ENCODE results near the gene SUB1.
"Not testable (repeated sequence)": the region's sequence is repeated elsewhere in the genome, so short reads cannot be mapped to it uniquely, and the experiment has no call there.

SUB1 gene

GRCh38 chr5:32559921-32560320 lies 25.4 kb upstream of the SUB1 start:
- no peak for TF ChIP-seq EZH2 (IDR thresholded peaks at IDR 0.05)
- TF ChIP-seq POLR2AphosphoS5 (IDR thresholded peaks at IDR 0.05; ENCODE audit: borderline replicate concordance, low read depth, low read length): no peak
- TF ChIP-seq FOXP2 (optimal IDR thresholded peaks at IDR 0.05; ENCODE audit: control extremely low read depth, extremely low read length, insufficient read depth): no peak
- no peaks in the 10 kb centered on the region for H3K9me3 ChIP-seq (ENCODE audit: low read depth, low read length)
- no peaks in the 10 kb centered on the region for H3K36me3 ChIP-seq (ENCODE audit: insufficient read depth, low read length)
- H3K4me3 ChIP-seq: no peak overlapping the region
- no peak for DNase-seq (ENCODE audit: low read depth, low spot score)
- no peak overlapping the region for H3K9ac ChIP-seq (ENCODE audit: insufficient read length)
- no peak overlapping the region for H3K27ac ChIP-seq

GRCh38 chr5:32562056-32562455 lies 23.3 kb upstream of the SUB1 start:
- Histone ChIP-seq H3K9ac (ENCODE audit: insufficient read length) (no peak overlapping the region), H3K9me3 (ENCODE audit: low read depth, low read length) (no peaks in the 10 kb centered on the region), H3K4me3 (no peak overlapping the region), H3K36me3 (ENCODE audit: insufficient read depth, low read length) (no peaks in the 10 kb centered on the region), H3K27ac (no peak overlapping the region)
- no peak for TF ChIP-seq FOXP2 (optimal IDR thresholded peaks at IDR 0.05; ENCODE audit: control extremely low read depth, extremely low read length, insufficient read depth)
- no peak for TF ChIP-seq POLR2AphosphoS5 (IDR thresholded peaks at IDR 0.05; ENCODE audit: borderline replicate concordance, low read depth, low read length)
- no peak for TF ChIP-seq EZH2 (IDR thresholded peaks at IDR 0.05)
- DNase-seq (ENCODE audit: low read depth, low spot score): no peak

GRCh38 chr5:32562843-32563242 lies 22.5 kb upstream of the SUB1 start:
- TF ChIP-seq EZH2 (IDR thresholded peaks at IDR 0.05): no peak
- no peak for TF ChIP-seq POLR2AphosphoS5 (IDR thresholded peaks at IDR 0.05; ENCODE audit: borderline replicate concordance, low read depth, low read length)
- TF ChIP-seq FOXP2 (optimal IDR thresholded peaks at IDR 0.05; ENCODE audit: control extremely low read depth, extremely low read length, insufficient read depth): no peak
- DNase-seq (ENCODE audit: low read depth, low spot score): no peak
- Histone ChIP-seq H3K27ac (no peak overlapping the region), H3K9me3 (ENCODE audit: low read depth, low read length) (no peaks in the 10 kb centered on the region), H3K36me3 (ENCODE audit: insufficient read depth, low read length) (no peaks in the 10 kb centered on the region), H3K4me3 (no peak overlapping the region), H3K9ac (ENCODE audit: insufficient read length) (no peak overlapping the region)

- no peak overlapping the region for H3K27ac ChIP-seq
- no peak overlapping the region for H3K4me3 ChIP-seq
- H3K36me3 ChIP-seq (ENCODE audit: insufficient read depth, low read length): no peaks in the 10 kb centered on the region
- no peak overlapping the region for H3K9ac ChIP-seq (ENCODE audit: insufficient read length)
- H3K9me3 ChIP-seq (ENCODE audit: low read depth, low read length): no peaks in the 10 kb centered on the region
- TF ChIP-seq FOXP2 (optimal IDR thresholded peaks at IDR 0.05; ENCODE audit: control extremely low read depth, extremely low read length, insufficient read depth) (no peak), EZH2 (IDR thresholded peaks at IDR 0.05) (no peak), POLR2AphosphoS5 (IDR thresholded peaks at IDR 0.05; ENCODE audit: borderline replicate concordance, low read depth, low read length) (no peak)
- DNase-seq (ENCODE audit: low read depth, low spot score): no peak
These were observed 21.7 kb upstream of the SUB1 start for GRCh38 chr5:32563614-32564013.

GRCh38 chr5:32565145-32565544 lies 20.2 kb upstream of the SUB1 start:
- H3K4me3 ChIP-seq: no peak overlapping the region
- DNase-seq (ENCODE audit: low read depth, low spot score): no peak
- TF ChIP-seq EZH2 (IDR thresholded peaks at IDR 0.05): no peak
- TF ChIP-seq FOXP2 (optimal IDR thresholded peaks at IDR 0.05; ENCODE audit: control extremely low read depth, extremely low read length, insufficient read depth): no peak
- no peak for TF ChIP-seq POLR2AphosphoS5 (IDR thresholded peaks at IDR 0.05; ENCODE audit: borderline replicate concordance, low read depth, low read length)
- H3K27ac ChIP-seq: no peak overlapping the region
- no peaks in the 10 kb centered on the region for H3K36me3 ChIP-seq (ENCODE audit: insufficient read depth, low read length)
- no peaks in the 10 kb centered on the region for H3K9me3 ChIP-seq (ENCODE audit: low read depth, low read length)
- H3K9ac ChIP-seq (ENCODE audit: insufficient read length): no peak overlapping the region

- no peak overlapping the region for H3K27ac ChIP-seq
- H3K4me3 ChIP-seq: no peak overlapping the region
- H3K9ac ChIP-seq (ENCODE audit: insufficient read length): no peak overlapping the region
- no peaks in the 10 kb centered on the region for H3K9me3 ChIP-seq (ENCODE audit: low read depth, low read length)
- H3K36me3 ChIP-seq (ENCODE audit: insufficient read depth, low read length): no peaks in the 10 kb centered on the region
- TF ChIP-seq POLR2AphosphoS5 (IDR thresholded peaks at IDR 0.05; ENCODE audit: borderline replicate concordance, low read depth, low read length) (no peak), EZH2 (IDR thresholded peaks at IDR 0.05) (no peak), FOXP2 (optimal IDR thresholded peaks at IDR 0.05; ENCODE audit: control extremely low read depth, extremely low read length, insufficient read depth) (no peak)
- DNase-seq (ENCODE audit: low read depth, low spot score): no peak
These were observed 18.8 kb upstream of the SUB1 start for GRCh38 chr5:32566319-32567111.

- H3K9ac ChIP-seq (ENCODE audit: insufficient read length): no peak overlapping the region
- H3K4me3 ChIP-seq: no peak overlapping the region
- H3K9me3 ChIP-seq (ENCODE audit: low read depth, low read length): no peaks in the 10 kb centered on the region
- TF ChIP-seq EZH2 (IDR thresholded peaks at IDR 0.05) (no peak), FOXP2 (optimal IDR thresholded peaks at IDR 0.05; ENCODE audit: control extremely low read depth, extremely low read length, insufficient read depth) (no peak), POLR2AphosphoS5 (IDR thresholded peaks at IDR 0.05; ENCODE audit: borderline replicate concordance, low read depth, low read length) (no peak)
- DNase-seq (ENCODE audit: low read depth, low spot score): no peak
- no peak overlapping the region for H3K27ac ChIP-seq
- H3K36me3 ChIP-seq (ENCODE audit: insufficient read depth, low read length): no peaks in the 10 kb centered on the region
These were observed 14.2 kb upstream of the SUB1 start for GRCh38 chr5:32571128-32571527.

- DNase-seq (ENCODE audit: low read depth, low spot score): no peak
- Histone ChIP-seq H3K9me3 (ENCODE audit: low read depth, low read length) (no peaks in the 10 kb centered on the region), H3K4me3 (no peak overlapping the region), H3K9ac (ENCODE audit: insufficient read length) (no peak overlapping the region), H3K36me3 (ENCODE audit: insufficient read depth, low read length) (no peaks in the 10 kb centered on the region), H3K27ac (no peak overlapping the region)
- TF ChIP-seq EZH2 (IDR thresholded peaks at IDR 0.05): no peak
- TF ChIP-seq FOXP2 (optimal IDR thresholded peaks at IDR 0.05; ENCODE audit: control extremely low read depth, extremely low read length, insufficient read depth): no peak
- no peak for TF ChIP-seq POLR2AphosphoS5 (IDR thresholded peaks at IDR 0.05; ENCODE audit: borderline replicate concordance, low read depth, low read length)
These were observed 12.4 kb upstream of the SUB1 start for GRCh38 chr5:32572778-32573480.

GRCh38 chr5:32573481-32573854 lies 11.9 kb upstream of the SUB1 start:
- not testable (repeated sequence) for H3K27ac ChIP-seq; H3K9me3 ChIP-seq (ENCODE audit: low read depth, low read length); H3K9ac ChIP-seq (ENCODE audit: insufficient read length); DNase-seq (ENCODE audit: low read depth, low spot score); H3K36me3 ChIP-seq (ENCODE audit: insufficient read depth, low read length); H3K4me3 ChIP-seq
